Activated naive CD4-positive, alpha-beta T cell treated with anti-CD3 and anti-CD28 coated beads, Interleukin-2, amount 50 U/mL, for 16 hours (primary cell): ENCODE data around the gene MMP14.
A peak's percentile ranks its signal among the peaks of the same experiment; 100 is the strongest.

Experiments
- DNase-seq: peaks from one replicate; pipeline ENCODE4 v3.0.0-alpha.2; 2020

Gene MMP14

GRCh38 chr14:22884738-22885523, 48.5 kb downstream of the MMP14 start:
- DNase-seq, result no peak

- no peak for DNase-seq
Observed at GRCh38 chr14:22885975-22886374, 49.6 kb downstream of the MMP14 start.

DNA sequence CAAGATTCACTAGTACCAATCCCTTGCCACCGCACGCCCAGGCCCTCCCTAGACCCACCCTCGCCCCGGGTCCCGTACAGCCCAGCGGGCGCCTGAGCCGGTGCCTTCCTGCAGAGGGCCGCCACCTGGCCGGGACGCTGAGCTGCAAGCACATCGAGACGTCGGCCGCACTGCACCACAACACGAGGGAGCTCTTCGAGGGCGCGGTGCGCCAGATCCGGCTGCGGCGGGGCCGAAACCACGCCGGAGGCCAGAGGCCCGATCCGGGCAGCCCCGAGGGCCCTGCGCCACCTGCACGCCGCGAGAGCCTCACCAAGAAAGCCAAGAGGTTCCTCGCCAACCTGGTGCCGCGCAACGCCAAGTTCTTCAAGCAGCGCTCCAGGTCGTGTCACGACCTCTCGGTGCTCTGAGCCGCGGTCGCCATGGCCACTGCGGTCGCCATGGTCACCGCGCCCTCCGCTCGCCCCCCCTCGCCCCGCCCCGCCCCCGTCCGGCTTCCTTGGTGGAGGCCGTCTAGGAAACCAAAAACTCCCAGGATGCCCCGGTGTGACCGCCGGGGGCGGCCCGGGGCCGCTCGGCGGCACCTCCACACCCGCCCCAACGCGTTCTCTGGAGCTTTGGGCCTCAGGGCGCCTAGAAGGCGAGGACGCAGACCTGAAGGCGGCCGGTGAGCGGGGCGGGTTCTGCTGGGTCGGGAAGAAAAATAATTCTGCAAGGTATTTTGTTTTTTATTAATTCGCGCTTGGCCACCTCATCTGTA, 50.3 kb downstream of the MMP14 start:
- DNase-seq, result peak; percentile 63

- no peak for DNase-seq
Observed at GRCh38 chr14:22887260-22887989, 51.0 kb downstream of the MMP14 start.

DNA sequence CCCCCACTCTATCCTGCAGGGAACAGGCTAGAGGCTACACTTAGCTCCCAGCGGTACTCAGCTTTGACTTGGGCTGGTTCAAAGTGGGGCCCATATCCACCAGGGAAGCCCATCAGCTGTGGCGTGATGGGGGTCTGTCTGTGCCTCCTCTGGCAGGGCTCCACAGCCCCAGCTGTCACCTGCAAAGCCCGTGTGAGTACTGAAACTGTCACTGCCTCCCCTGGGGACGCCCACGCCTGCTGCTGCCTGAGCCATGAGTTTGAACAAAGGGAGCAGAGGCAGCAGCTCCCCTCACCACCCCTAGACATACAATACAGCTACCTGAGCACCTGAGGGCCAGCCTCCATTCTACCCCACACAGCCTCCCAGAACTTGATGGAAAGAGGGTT, 51.6 kb downstream of the MMP14 start:
- peak; percentile 79 for DNase-seq

DNA sequence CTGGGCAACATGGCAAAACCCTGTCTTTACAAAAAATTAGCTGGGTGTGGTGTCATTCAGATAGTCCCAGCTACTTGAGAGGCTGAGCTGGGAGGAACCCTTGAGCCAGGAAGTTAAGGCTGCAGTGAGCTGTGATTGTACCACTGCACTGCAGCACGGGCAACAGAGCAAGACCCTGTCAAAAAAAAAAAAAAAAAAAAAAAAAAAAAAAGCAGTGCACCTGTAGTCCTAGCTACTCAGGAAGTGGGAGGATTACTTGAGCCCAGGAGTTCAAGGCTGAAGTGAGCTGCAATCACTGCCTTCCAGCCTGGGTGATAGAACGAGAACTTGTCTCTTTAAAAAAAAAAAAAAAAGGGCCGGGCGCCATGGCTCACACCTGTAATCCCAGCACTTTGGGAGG, 52.3 kb downstream of the MMP14 start:
- DNase-seq, result no peak

- no peak for DNase-seq
Observed at GRCh38 chr14:22890416-22890815, 54.0 kb downstream of the MMP14 start.

DNA sequence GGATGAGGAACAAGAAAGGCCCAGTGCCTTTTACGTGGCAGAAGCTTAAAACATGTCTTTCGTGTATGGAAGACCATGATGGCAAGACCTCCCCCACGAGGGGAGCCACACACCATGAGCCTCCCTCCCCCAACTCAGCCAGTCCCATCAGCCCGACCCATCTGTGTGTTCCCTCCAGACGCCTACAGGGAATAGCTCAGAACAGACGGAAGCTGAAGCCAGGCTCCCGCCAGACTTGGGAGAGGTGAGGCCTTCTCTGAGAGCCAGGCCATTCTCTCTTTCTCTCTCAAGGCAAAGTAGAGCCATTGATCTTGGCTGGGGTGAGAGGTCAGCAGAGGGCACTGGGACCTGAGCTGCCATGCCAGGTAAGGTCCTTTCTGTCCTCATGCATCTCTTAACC, 56.1 kb downstream of the MMP14 start:
- DNase-seq, result no peak

GRCh38 chr14:22893706-22894105, 57.3 kb downstream of the MMP14 start:
- DNase-seq, result no peak

- no peak for DNase-seq
Observed at GRCh38 chr14:22895402-22895801, 59.0 kb downstream of the MMP14 start.

- DNase-seq, result no peak
Observed at GRCh38 chr14:22896356-22896755, 60.0 kb downstream of the MMP14 start.

DNA sequence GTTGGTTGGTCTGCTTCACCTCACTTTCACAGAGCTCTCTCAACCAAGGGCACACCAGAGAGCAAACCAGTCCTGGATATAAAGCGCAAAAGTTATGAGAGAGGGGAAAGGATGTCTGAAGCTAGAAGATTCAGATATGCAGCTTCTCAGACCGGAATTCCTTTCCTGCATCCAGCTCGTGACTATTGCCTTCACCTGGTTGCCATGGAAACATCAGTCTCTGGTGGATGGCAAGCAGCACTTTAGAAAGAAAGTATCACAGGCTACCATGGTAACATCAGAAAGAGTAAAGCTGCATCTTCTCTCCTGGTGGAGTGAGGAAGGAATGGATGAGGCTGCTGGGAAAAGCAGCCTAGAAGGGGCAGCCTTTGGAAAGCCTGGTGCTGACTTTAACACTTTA, 60.4 kb downstream of the MMP14 start:
- no peak for DNase-seq

- no peak for DNase-seq
Observed at GRCh38 chr14:22897357-22897756, 61.0 kb downstream of the MMP14 start.
